Measurements from ENCODE around the gene GPRIN1. TPM values are rescaled to one million over a fixed set of nuclear protein-coding genes. Genes with fewer than 3 reads are reported as not detected.
A peak's percentile ranks its signal among the peaks of the same experiment; 100 is the strongest.

GPRIN1 gene
- 1 to 10 TPM in 1 of 2 donors, under 1 TPM in 1; 0.14 to 6.6 TPM for total RNA-seq

DNA sequence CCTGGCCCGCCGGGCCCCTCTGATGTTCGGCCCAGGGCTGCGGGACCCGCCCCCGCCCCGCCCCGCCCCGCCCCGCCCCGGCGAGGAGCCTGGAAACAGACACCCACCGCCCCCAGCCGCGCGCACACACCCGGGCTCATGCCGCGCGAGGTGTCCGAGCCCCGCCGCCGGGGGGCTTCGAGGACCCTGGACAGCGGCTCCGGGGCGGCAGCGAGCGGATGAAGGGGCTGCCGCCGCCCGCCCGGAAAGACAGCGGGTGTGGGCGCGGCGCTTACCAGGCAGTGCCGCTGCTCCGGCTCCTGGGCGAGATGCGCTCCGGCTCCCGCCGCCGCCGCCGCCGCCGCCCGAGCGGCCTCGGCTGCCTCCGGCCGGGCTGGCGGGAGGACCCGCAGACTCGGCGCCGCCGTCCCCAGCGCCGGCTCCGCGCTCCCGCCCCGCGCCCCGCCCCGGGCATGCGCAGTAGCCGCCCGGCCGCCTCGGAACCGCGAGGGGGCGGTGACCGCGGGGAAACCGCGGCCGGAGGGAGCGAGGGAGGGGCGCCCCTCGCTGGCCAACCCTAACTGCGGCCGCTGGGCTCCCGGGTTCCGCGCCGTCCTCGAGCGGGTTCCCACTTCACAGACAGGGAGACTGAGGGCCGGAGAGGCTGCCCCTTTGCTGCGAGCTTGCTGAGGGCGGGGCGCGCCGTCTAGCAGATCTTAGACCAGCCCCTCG, at the start of gene GPRIN1:
GPRIN1 (minus strand) TSS at position 433 of the 711 bp plus-strand sequence. CDS start 10,322 bp downstream, outside the sequence.
- intact Hi-C loops (cut with DNase I), result no loop called here
- H3K27me3 ChIP-seq (replicated peaks; ENCODE audit: insufficient read depth), result no peaks in the 10 kb centered on the region
- H3K36me3 ChIP-seq, result no peaks in the 10 kb centered on the region
- no peak for DNase-seq (ENCODE audit: low spot score)
- TF ChIP-seq, protein P1, sequence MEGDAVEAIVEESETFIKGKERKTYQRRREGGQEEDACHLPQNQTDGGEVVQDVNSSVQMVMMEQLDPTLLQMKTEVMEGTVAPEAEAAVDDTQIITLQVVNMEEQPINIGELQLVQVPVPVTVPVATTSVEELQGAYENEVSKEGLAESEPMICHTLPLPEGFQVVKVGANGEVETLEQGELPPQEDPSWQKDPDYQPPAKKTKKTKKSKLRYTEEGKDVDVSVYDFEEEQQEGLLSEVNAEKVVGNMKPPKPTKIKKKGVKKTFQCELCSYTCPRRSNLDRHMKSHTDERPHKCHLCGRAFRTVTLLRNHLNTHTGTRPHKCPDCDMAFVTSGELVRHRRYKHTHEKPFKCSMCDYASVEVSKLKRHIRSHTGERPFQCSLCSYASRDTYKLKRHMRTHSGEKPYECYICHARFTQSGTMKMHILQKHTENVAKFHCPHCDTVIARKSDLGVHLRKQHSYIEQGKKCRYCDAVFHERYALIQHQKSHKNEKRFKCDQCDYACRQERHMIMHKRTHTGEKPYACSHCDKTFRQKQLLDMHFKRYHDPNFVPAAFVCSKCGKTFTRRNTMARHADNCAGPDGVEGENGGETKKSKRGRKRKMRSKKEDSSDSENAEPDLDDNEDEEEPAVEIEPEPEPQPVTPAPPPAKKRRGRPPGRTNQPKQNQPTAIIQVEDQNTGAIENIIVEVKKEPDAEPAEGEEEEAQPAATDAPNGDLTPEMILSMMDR (IDR thresholded peaks at IDR 0.05), result peak in 2 of 4 experiments; percentile 16 to 30
- no peak for TF ChIP-seq POLR2A (IDR thresholded peaks at IDR 0.05)
- peak within 1 kb of the TSS; percentile 37 to 55 for H3K4me3 ChIP-seq
- H3K4me1 ChIP-seq (replicated peaks), result no peaks in the 10 kb centered on the region
- H3K27ac ChIP-seq, result no peak within 1 kb of the TSS
- no peaks in the 10 kb centered on the region for H3K9me3 ChIP-seq
- 1% methylated on average over 74 of the region's 101 CpGs for whole genome bisulfite sequencing

DNA sequence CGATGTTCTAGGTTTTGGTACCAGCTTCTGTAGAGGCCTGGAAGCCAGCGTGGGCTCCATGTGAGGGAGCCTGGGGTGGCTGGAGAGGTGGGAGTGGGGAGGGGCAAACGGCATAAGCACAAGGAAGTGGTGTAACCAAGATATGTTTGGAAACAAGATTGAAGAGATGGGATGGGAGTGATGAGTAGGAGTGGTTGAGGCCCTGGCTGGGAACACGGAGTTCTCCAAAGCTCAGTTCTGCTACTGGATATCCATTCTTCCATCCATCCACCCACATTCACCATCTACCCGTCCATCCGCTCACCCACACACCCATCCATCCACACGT, 49.5 kb upstream of the GPRIN1 start:
- DNase-seq (ENCODE audit: low spot score), result no peak
- H3K4me1 ChIP-seq (replicated peaks), result no peaks in the 10 kb centered on the region
- H3K36me3 ChIP-seq, result peaks cover 0 to 4% of the 10 kb centered on the region in 2 donors
- TF ChIP-seq, protein P1 (IDR thresholded peaks at IDR 0.05), result no peak
- TF ChIP-seq POLR2A (IDR thresholded peaks at IDR 0.05) (no peak), POLR2AphosphoS5 (IDR thresholded peaks at IDR 0.05) (no peak)
- no peaks in the 10 kb centered on the region for H3K27me3 ChIP-seq (replicated peaks; ENCODE audit: insufficient read depth)
- no peak overlapping the region for H3K4me3 ChIP-seq
- intact Hi-C loops (cut with DNase I), result loop anchor here (5.0 kb wide), 2 partner anchors 298 to 453 kb away; no protein-coding TSS in a partner anchor
- no peaks in the 10 kb centered on the region for H3K9me3 ChIP-seq
- no peak overlapping the region for H3K27ac ChIP-seq
- WGBS, result 74% methylated on average over 7 of the region's 7 CpGs

DNA sequence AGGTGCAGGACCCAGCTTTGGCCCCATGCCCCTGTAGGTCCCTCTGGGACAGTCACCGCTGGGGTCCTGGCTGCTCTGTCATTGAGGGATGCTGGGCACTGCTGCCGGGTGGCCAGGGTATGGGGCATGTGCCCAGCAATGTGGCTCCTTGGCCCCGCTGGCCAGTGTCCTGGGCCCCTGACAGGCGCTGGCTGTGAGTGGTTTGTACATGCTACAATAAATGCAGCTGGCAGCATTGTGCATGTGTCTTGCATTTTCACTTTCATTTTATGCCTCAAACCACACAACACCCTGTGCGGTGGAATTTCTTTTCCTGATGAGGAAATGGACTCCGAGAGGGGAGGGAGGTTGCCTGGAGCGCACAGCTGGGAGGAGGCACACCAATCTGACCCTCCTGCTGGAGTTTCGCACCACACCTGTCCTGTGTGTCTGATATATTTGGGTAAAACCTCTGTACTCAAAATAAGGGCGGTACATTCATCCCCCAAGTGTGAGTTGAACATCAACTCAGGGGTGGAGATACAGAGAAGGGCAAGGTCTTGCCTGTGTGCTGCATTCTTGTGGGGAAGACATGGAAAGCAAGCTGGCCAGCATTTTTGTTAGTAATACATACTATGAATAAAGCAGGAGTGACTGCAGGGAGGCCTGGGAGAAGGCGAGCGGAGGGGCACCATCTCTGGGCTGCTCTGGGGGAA, 49.0 kb upstream of the GPRIN1 start:
- WGBS, result 67% methylated on average over 11 of the region's 11 CpGs

DNA sequence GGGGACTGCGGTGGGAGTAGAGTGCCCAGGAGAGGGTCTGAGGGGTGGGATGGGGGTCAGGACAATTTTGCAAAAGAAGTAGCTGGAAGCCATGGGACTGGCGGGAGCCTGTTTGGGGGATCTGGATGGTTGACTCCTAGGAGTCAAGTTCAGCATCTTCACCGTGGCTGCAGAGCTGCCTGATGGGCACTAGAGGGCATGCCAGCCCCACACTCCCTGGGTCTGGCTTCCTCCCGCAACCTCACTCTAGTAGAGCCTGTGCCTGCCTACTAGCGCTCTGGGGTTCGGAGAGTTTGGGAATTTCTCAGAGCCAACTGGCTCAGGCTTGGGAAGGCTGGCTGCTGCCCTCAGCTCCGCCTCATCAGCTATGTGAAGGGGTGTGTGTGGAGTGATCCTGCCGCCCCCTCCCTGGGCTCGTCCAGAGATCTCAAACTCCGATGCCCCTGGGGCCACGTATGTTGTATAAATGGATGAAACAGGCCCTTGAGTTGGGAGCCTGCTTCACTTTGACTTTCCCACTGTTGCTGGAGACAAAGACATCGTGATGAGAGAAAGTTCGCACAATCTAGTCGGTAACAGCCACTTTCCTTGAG, 48.1 kb upstream of the GPRIN1 start:
- Histone ChIP-seq H3K27me3 (replicated peaks; ENCODE audit: insufficient read depth) (no peaks in the 10 kb centered on the region), H3K4me3 (no peak overlapping the region), H3K36me3 (peaks cover 0 to 4% of the 10 kb centered on the region in 2 donors), H3K9me3 (no peaks in the 10 kb centered on the region), H3K4me1 (replicated peaks) (no peaks in the 10 kb centered on the region), H3K27ac (no peak overlapping the region)
- TF ChIP-seq POLR2A (IDR thresholded peaks at IDR 0.05), result no peak
- TF ChIP-seq, protein P1 (IDR thresholded peaks at IDR 0.05), result peak in 3 of 4 experiments; percentile 34 to 74 (median 61)
- TF ChIP-seq POLR2AphosphoS5 (IDR thresholded peaks at IDR 0.05), result no peak
- 53% methylated on average over 13 of the region's 14 CpGs for WGBS
- intact Hi-C loops (cut with DNase I), result loop anchor here (5.0 kb wide), 2 partner anchors 299 to 454 kb away; no protein-coding TSS in a partner anchor
- DNase-seq (ENCODE audit: low spot score), result peak; percentile 58

More for the DNA sequence above, 49.0 kb upstream of the GPRIN1 start:
- H3K4me1 ChIP-seq (replicated peaks), result no peaks in the 10 kb centered on the region
- H3K36me3 ChIP-seq, result peaks cover 0 to 4% of the 10 kb centered on the region in 2 donors
- TF ChIP-seq POLR2A (IDR thresholded peaks at IDR 0.05) (no peak), POLR2AphosphoS5 (IDR thresholded peaks at IDR 0.05) (no peak)
- TF ChIP-seq, protein P1 (IDR thresholded peaks at IDR 0.05), result no peak
- H3K9me3 ChIP-seq, result no peaks in the 10 kb centered on the region
- DNase-seq (ENCODE audit: low spot score), result no peak
- no peaks in the 10 kb centered on the region for H3K27me3 ChIP-seq (replicated peaks; ENCODE audit: insufficient read depth)
- H3K27ac ChIP-seq, result no peak overlapping the region
- no peak overlapping the region for H3K4me3 ChIP-seq
- intact Hi-C loops (cut with DNase I), result loop anchor here (5.0 kb wide), 2 partner anchors 298 to 453 kb away; no protein-coding TSS in a partner anchor
